CD4-positive, alpha-beta memory T cell (primary cell): Measurements from ENCODE around the gene MFAP5. TPM values are rescaled to one million over a fixed set of nuclear protein-coding genes. Genes with fewer than 3 reads are reported as not detected.
"Not testable (repeated sequence)": the region's sequence is repeated elsewhere in the genome, so short reads cannot be mapped to it uniquely, and the experiment has no call there.

ENCODE experiments used
- CTCF ChIA-PET: fragments of 350-600 bp; sonication (Branson Sonifier 250); formaldehyde crosslinking; loops from one replicate; lab custom pipeline; 2021; ENCODE audit warnings: inconsistent platforms; ENCODE audit not compliant: partially characterized antibody; lab: Charles Lee
- POLR2A ChIA-PET: fragments of 350-600 bp; sonication (Branson Sonifier 250); formaldehyde crosslinking; loops from one replicate; lab custom pipeline; 2021; ENCODE audit not compliant: partially characterized antibody; lab: Charles Lee
- DNase-seq, 5 donors: peaks; one replicate each; pipeline versions ENCODE4 v3.0.0 to v3.0.0-alpha.2; 2020 to 2022; ENCODE audit warnings: mixed read lengths in 1 of 5
- H3K27ac ChIP-seq: one replicate; pipeline ENCODE4 v1.7.0; 2013; ENCODE audit warnings: low read depth, low read length
- H3K27me3 ChIP-seq: 2 replicates; pipeline ENCODE4 v1.7.0; 2013; ENCODE audit warnings: mild to moderate bottlenecking, low read length, moderate library complexity; ENCODE audit not compliant: insufficient read depth
- H3K36me3 ChIP-seq: 2 replicates; pipeline ENCODE4 v1.7.0; 2013; ENCODE audit warnings: mild to moderate bottlenecking, low read length, moderate library complexity; ENCODE audit not compliant: insufficient read depth
- H3K4me1 ChIP-seq: 2 replicates; pipeline ENCODE4 v1.7.0; 2013; ENCODE audit warnings: mild to moderate bottlenecking, low read length, moderate library complexity; ENCODE audit not compliant: insufficient read depth
- H3K4me3 ChIP-seq, 2 donors: one replicate each; pipeline ENCODE4 v1.7.0; 2013; ENCODE audit warnings: low read length in 2 of 2, mild to moderate bottlenecking in 1 of 2
- H3K9me3 ChIP-seq, 2 donors: one replicate each; pipeline ENCODE4 v1.7.0; 2013; ENCODE audit warnings: low read length in 2 of 2, control low read depth in 1 of 2; ENCODE audit not compliant: control insufficient read depth in 1 of 2
- H3K27ac Mint-ChIP-seq, 7 donors: one replicate each; pipeline ENCODE4 v1.8.0; 2020 to 2021; ENCODE audit warnings: mixed read lengths in 7 of 7, mild to moderate bottlenecking in 6 of 7, inconsistent platforms in 3 of 7, moderate library complexity in 3 of 7
- H3K27me3 Mint-ChIP-seq, 2 donors: one replicate each; pipeline ENCODE4 v1.8.0; 2020 to 2021; ENCODE audit warnings: mixed read lengths in 2 of 2
- H3K36me3 Mint-ChIP-seq, 2 donors: one replicate each; pipeline ENCODE4 v1.8.0; 2020 to 2021; ENCODE audit warnings: mixed read lengths in 2 of 2, inconsistent platforms in 1 of 2, mild to moderate bottlenecking in 1 of 2
- H3K4me1 Mint-ChIP-seq, 4 donors: one replicate each; pipeline ENCODE4 v1.8.0; 2020 to 2021; ENCODE audit warnings: mixed read lengths in 4 of 4, mild to moderate bottlenecking in 1 of 4
- H3K4me3 Mint-ChIP-seq, 8 donors: one replicate each; pipeline ENCODE4 v1.8.0; 2020 to 2021; ENCODE audit warnings: mixed read lengths in 8 of 8, mild to moderate bottlenecking in 7 of 8, moderate library complexity in 6 of 8, inconsistent platforms in 3 of 8
- H3K9me3 Mint-ChIP-seq, 8 donors: one replicate each; pipeline ENCODE4 v1.8.0; 2020 to 2021; ENCODE audit warnings: mixed read lengths in 8 of 8, mild to moderate bottlenecking in 5 of 8, inconsistent platforms in 3 of 8, moderate library complexity in 1 of 8
- intact Hi-C: fragments of 100-400 bp; cut with micrococcal nuclease; formaldehyde crosslinking; loops from one replicate; pipeline ENCODE4 v1.15.1; 2023
- polyA plus RNA-seq, 2 donors: library from polyadenylated mRNA; unstranded; fragments of 300-500 nt; fragmentation: Illumina TruSeq; gene quantifications; one replicate each; pipeline ENCODE4 v1.2.3, GENCODE V29; 2021
- total RNA-seq, 2 experiments: library from RNA; stranded (reverse); gene quantifications; one replicate each; pipeline ENCODE4 v1.2.3, GENCODE V29; 2021

MFAP5 gene
- total and polyA plus RNA-seq, 4 experiments from 2014 or later, result not detected

- Histone ChIP-seq H3K9me3 (no peaks in the 10 kb centered on the region), H3K4me1 (no peaks in the 10 kb centered on the region), H3K27ac (no peak overlapping the region), H3K4me3 (no peak overlapping the region), H3K27me3 (no peaks in the 10 kb centered on the region), H3K36me3 (no peaks in the 10 kb centered on the region)
- H3K27ac Mint-ChIP-seq, result no peak overlapping the region
- ChIA-PET POLR2A (no interaction called here), CTCF (interaction anchor here (1.2 kb wide), 1 partner anchor 26 kb away, joined by 3 read pairs; no protein-coding TSS in a partner anchor)
- peaks cover 0 to 7% (median 3%) of the 10 kb centered on the region in 4 donors for H3K4me1 Mint-ChIP-seq
- DNase-seq, result no peak
- H3K4me3 Mint-ChIP-seq, result no peak overlapping the region
- H3K27me3 Mint-ChIP-seq, result no peaks in the 10 kb centered on the region
- intact Hi-C loops, result no loop called here
- H3K9me3 Mint-ChIP-seq, result peaks cover 0 to 4% (median 0%) of the 10 kb centered on the region in 8 donors
- H3K36me3 Mint-ChIP-seq, result no peaks in the 10 kb centered on the region
Measured at GRCh38 chr12:8636581-8636980, 26.0 kb downstream of the MFAP5 start.

- intact Hi-C loops, H3K4me3 ChIP-seq, H3K36me3 Mint-ChIP-seq, H3K27ac Mint-ChIP-seq, POLR2A ChIA-PET, H3K4me1 Mint-ChIP-seq, H3K27ac ChIP-seq, H3K4me3 Mint-ChIP-seq, H3K9me3 Mint-ChIP-seq, H3K27me3 ChIP-seq, H3K4me1 ChIP-seq, DNase-seq, H3K27me3 Mint-ChIP-seq, H3K9me3 ChIP-seq, H3K36me3 ChIP-seq: not testable (repeated sequence)
- CTCF ChIA-PET, result interaction anchor here (1.2 kb wide), 1 partner anchor 25 kb away, joined by 3 read pairs; no protein-coding TSS in a partner anchor
Measured at GRCh38 chr12:8636007-8636346, 26.6 kb downstream of the MFAP5 start.

- H3K36me3 ChIP-seq, H3K27me3 Mint-ChIP-seq, H3K4me1 ChIP-seq, H3K9me3 ChIP-seq, H3K4me3 ChIP-seq, H3K9me3 Mint-ChIP-seq, H3K27ac ChIP-seq, H3K4me1 Mint-ChIP-seq, CTCF ChIA-PET, H3K36me3 Mint-ChIP-seq, DNase-seq, H3K4me3 Mint-ChIP-seq, intact Hi-C loops, H3K27me3 ChIP-seq, H3K27ac Mint-ChIP-seq: not testable (repeated sequence)
- POLR2A ChIA-PET, result interaction anchor here (0.6 kb wide), 1 partner anchor 821 kb away, joined by 3 read pairs; no protein-coding TSS in a partner anchor
Measured at GRCh38 chr12:8635342-8636006, 27.2 kb downstream of the MFAP5 start.

- Histone ChIP-seq H3K4me1 (no peaks in the 10 kb centered on the region), H3K27ac (no peak overlapping the region), H3K4me3 (no peak overlapping the region), H3K27me3 (no peaks in the 10 kb centered on the region), H3K36me3 (no peaks in the 10 kb centered on the region), H3K9me3 (no peaks in the 10 kb centered on the region)
- ChIA-PET CTCF (interaction anchor here (1.0 to 2.0 kb wide), 4 partner anchors 12 to 261 kb away, joined by 3 to 11 read pairs (median 4); no protein-coding TSS in a partner anchor), POLR2A (interaction anchor here (0.7 to 2.3 kb wide), 2 partner anchors 14 to 367 kb away, joined by 3 to 12 read pairs; no protein-coding TSS in a partner anchor)
- H3K36me3 Mint-ChIP-seq, result no peaks in the 10 kb centered on the region
- no peak overlapping the region for H3K4me3 Mint-ChIP-seq
- H3K9me3 Mint-ChIP-seq, result peaks cover 0 to 3% (median 0%) of the 10 kb centered on the region in 8 donors
- no peak for DNase-seq
- H3K4me1 Mint-ChIP-seq, result no peaks in the 10 kb centered on the region
- no peak overlapping the region for H3K27ac Mint-ChIP-seq
- intact Hi-C loops, result no loop called here
- peaks cover 0 to 2% of the 10 kb centered on the region in 2 donors for H3K27me3 Mint-ChIP-seq
Measured at GRCh38 chr12:8630131-8630530, 32.5 kb downstream of the MFAP5 start.

GRCh38 chr12:8629486-8630033 is 33.1 kb downstream of the MFAP5 start:
- Mint-ChIP-seq H3K4me1 (no peaks in the 10 kb centered on the region), H3K27ac (no peak overlapping the region), H3K36me3 (no peaks in the 10 kb centered on the region), H3K27me3 (peaks cover 0 to 2% of the 10 kb centered on the region in 2 donors), H3K9me3 (peaks cover 0 to 3% (median 0%) of the 10 kb centered on the region in 8 donors), H3K4me3 (no peak overlapping the region)
- Histone ChIP-seq H3K4me1 (no peaks in the 10 kb centered on the region), H3K36me3 (no peaks in the 10 kb centered on the region), H3K4me3 (no peak overlapping the region), H3K9me3 (no peaks in the 10 kb centered on the region), H3K27ac (no peak overlapping the region), H3K27me3 (no peaks in the 10 kb centered on the region)
- POLR2A ChIA-PET, result interaction anchor here (0.7 to 2.3 kb wide), 3 partner anchors 15 to 368 kb away, joined by 3 to 12 read pairs (median 3); no protein-coding TSS in a partner anchor
- intact Hi-C loops, result no loop called here
- CTCF ChIA-PET, result interaction anchor here (1.0 to 2.0 kb wide), 6 partner anchors 11 to 262 kb away, joined by 3 to 11 read pairs (median 4); no protein-coding TSS in a partner anchor
- DNase-seq, result no peak

- no peak overlapping the region for H3K27ac ChIP-seq
- Mint-ChIP-seq H3K27ac (no peak overlapping the region), H3K9me3 (peaks cover 0 to 3% (median 0%) of the 10 kb centered on the region in 8 donors), H3K4me1 (no peaks in the 10 kb centered on the region), H3K36me3 (no peaks in the 10 kb centered on the region), H3K4me3 (no peak overlapping the region), H3K27me3 (peaks cover 0 to 2% of the 10 kb centered on the region in 2 donors)
- H3K36me3 ChIP-seq, result no peaks in the 10 kb centered on the region
- H3K4me3 ChIP-seq, result no peak overlapping the region
- H3K27me3 ChIP-seq, result no peaks in the 10 kb centered on the region
- H3K9me3 ChIP-seq, result no peaks in the 10 kb centered on the region
- no peaks in the 10 kb centered on the region for H3K4me1 ChIP-seq
- intact Hi-C loops, result no loop called here
- CTCF ChIA-PET, result interaction anchor here (1.2 to 2.0 kb wide), 5 partner anchors 11 to 84 kb away, joined by 3 to 11 read pairs (median 4); no protein-coding TSS in a partner anchor
- POLR2A ChIA-PET, result interaction anchor here (0.7 to 2.3 kb wide), 2 partner anchors 15 to 20 kb away, joined by 3 to 12 read pairs; no protein-coding TSS in a partner anchor
- DNase-seq, result no peak
Measured at GRCh38 chr12:8628731-8629130, 33.9 kb downstream of the MFAP5 start.

GRCh38 chr12:8624750-8625149 is 37.9 kb downstream of the MFAP5 start:
- CTCF ChIA-PET, H3K9me3 Mint-ChIP-seq, DNase-seq, H3K36me3 ChIP-seq, intact Hi-C loops, H3K36me3 Mint-ChIP-seq, H3K27me3 ChIP-seq, H3K4me3 ChIP-seq, POLR2A ChIA-PET, H3K4me1 ChIP-seq, H3K27ac Mint-ChIP-seq, H3K4me1 Mint-ChIP-seq, H3K27me3 Mint-ChIP-seq, H3K27ac ChIP-seq, H3K4me3 Mint-ChIP-seq, H3K9me3 ChIP-seq: not testable (repeated sequence)
